Activated T-helper 2 cell treated with anti-CD3 and anti-CD28 coated beads, Interferon-gamma antibody, Interleukin-2, Interleukin-4, amounts not matched to agents 10 μg/mL and 5 μg/mL and 100 μg/mL, durations not matched to agents 14 hours and 24 hours and 36 hours (primary cell): ENCODE measurements around the gene PTPRZ1. TPM values are rescaled to one million over a fixed set of nuclear protein-coding genes. Genes with fewer than 3 reads are reported as not detected.

Source experiments
- DNase-seq: peaks from one replicate; pipeline ENCODE4 v3.0.0; 2021; ENCODE audit warnings: low spot score
- H3K27ac Mint-ChIP-seq: one replicate; pipeline ENCODE4 v1.8.0; 2021; ENCODE audit warnings: mixed read lengths
- H3K27me3 Mint-ChIP-seq: one replicate; pipeline ENCODE4 v1.8.0; 2021; ENCODE audit warnings: low read depth, mixed read lengths
- H3K36me3 Mint-ChIP-seq: one replicate; pipeline ENCODE4 v1.8.0; 2021; ENCODE audit warnings: low read depth, mixed read lengths
- H3K4me1 Mint-ChIP-seq: one replicate; pipeline ENCODE4 v1.8.0; 2021; ENCODE audit warnings: low read depth, mixed read lengths
- H3K4me3 Mint-ChIP-seq: one replicate; pipeline ENCODE4 v1.8.0; 2021; ENCODE audit warnings: low read depth, mild to moderate bottlenecking, moderate library complexity, mixed read lengths
- H3K9me3 Mint-ChIP-seq: one replicate; pipeline ENCODE4 v1.8.0; 2021; ENCODE audit warnings: mixed read lengths
- intact Hi-C: fragments of 100-400 bp; cut with micrococcal nuclease; formaldehyde crosslinking; loops from one replicate; pipeline ENCODE4 v1.15.1; 2023
- total RNA-seq: library from RNA; stranded (reverse); gene quantifications from 2 replicates; pipeline ENCODE4 v1.2.3, GENCODE V29; 2022

The PTPRZ1 gene
- total RNA-seq, 1 donor from 2014 or later = not detected

- Mint-ChIP-seq H3K4me1 (no peaks in the 10 kb centered on the region), H3K4me3 (no peak overlapping the region), H3K27me3 (no peaks in the 10 kb centered on the region), H3K36me3 (no peaks in the 10 kb centered on the region), H3K9me3 (no peaks in the 10 kb centered on the region), H3K27ac (no peak overlapping the region)
- DNase-seq = no peak
- intact Hi-C loops = no loop called here
Observed at GRCh38 chr7:121940918-121941317, 68.0 kb downstream of the PTPRZ1 start.

DNA sequence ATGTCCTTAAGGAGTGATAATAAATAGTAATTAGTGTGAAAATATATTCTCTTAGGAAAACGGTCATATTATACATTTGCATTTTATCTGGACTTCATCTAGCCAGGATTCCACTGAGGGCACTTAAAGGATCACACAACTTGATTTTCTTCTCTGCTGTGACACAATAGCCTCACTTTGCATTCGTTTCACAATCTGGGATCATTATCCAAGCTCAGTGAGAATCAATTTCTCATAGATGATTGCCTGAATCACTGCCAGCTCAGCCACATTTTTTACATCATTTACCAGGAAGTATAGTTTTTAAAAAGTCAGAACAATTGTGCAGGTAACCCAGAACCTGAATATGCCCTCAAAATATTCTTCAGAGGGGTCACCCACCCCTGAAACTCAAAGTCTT is 68.9 kb downstream of the PTPRZ1 start:
- Mint-ChIP-seq H3K4me3 (no peak overlapping the region), H3K27me3 (no peaks in the 10 kb centered on the region), H3K9me3 (no peaks in the 10 kb centered on the region), H3K36me3 (no peaks in the 10 kb centered on the region), H3K27ac (no peak overlapping the region), H3K4me1 (no peaks in the 10 kb centered on the region)
- intact Hi-C loops = no loop called here
- DNase-seq = no peak

- H3K4me3 Mint-ChIP-seq = no peak overlapping the region
- H3K27ac Mint-ChIP-seq = no peak overlapping the region
- H3K27me3 Mint-ChIP-seq = no peaks in the 10 kb centered on the region
- no peaks in the 10 kb centered on the region for H3K9me3 Mint-ChIP-seq
- H3K4me1 Mint-ChIP-seq = no peaks in the 10 kb centered on the region
- H3K36me3 Mint-ChIP-seq = no peaks in the 10 kb centered on the region
- intact Hi-C loops = no loop called here
- no peak for DNase-seq
Observed at GRCh38 chr7:121945066-121945465, 72.1 kb downstream of the PTPRZ1 start.

GRCh38 chr7:121945480-121946236 is 72.7 kb downstream of the PTPRZ1 start:
- Mint-ChIP-seq H3K4me3 (no peak overlapping the region), H3K9me3 (no peaks in the 10 kb centered on the region), H3K36me3 (no peaks in the 10 kb centered on the region), H3K4me1 (no peaks in the 10 kb centered on the region), H3K27ac (no peak overlapping the region), H3K27me3 (no peaks in the 10 kb centered on the region)
- intact Hi-C loops = no loop called here
- DNase-seq = no peak

DNA sequence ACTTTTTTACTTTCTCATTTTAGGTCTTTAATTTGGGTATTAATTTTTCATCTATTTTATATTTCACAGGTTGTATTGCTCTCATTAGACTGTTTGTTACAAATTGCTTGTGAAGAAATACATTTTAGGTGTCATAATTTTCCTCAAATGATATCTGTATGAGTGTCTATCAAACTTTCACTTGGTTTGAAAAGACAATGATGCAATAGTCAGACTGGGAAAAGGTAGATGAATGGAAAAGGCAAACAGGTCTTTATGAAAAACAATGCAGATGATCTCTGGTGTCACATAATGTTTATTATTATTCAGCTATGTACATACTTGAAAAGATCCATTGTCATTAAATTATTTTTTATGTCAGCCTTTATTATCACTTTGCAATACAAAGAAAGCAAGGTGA is 80.2 kb downstream of the PTPRZ1 start:
- Mint-ChIP-seq H3K27ac (no peak overlapping the region), H3K9me3 (no peaks in the 10 kb centered on the region), H3K4me3 (no peak overlapping the region), H3K4me1 (no peaks in the 10 kb centered on the region), H3K27me3 (no peaks in the 10 kb centered on the region), H3K36me3 (no peaks in the 10 kb centered on the region)
- intact Hi-C loops = no loop called here
- DNase-seq = no peak

- H3K27ac Mint-ChIP-seq = no peak overlapping the region
- H3K4me3 Mint-ChIP-seq = no peak overlapping the region
- H3K9me3 Mint-ChIP-seq = no peaks in the 10 kb centered on the region
- DNase-seq = no peak
- intact Hi-C loops = no loop called here
- H3K4me1 Mint-ChIP-seq = no peaks in the 10 kb centered on the region
- no peaks in the 10 kb centered on the region for H3K27me3 Mint-ChIP-seq
- no peaks in the 10 kb centered on the region for H3K36me3 Mint-ChIP-seq
Observed at GRCh38 chr7:121953601-121954000, 80.6 kb downstream of the PTPRZ1 start.

DNA sequence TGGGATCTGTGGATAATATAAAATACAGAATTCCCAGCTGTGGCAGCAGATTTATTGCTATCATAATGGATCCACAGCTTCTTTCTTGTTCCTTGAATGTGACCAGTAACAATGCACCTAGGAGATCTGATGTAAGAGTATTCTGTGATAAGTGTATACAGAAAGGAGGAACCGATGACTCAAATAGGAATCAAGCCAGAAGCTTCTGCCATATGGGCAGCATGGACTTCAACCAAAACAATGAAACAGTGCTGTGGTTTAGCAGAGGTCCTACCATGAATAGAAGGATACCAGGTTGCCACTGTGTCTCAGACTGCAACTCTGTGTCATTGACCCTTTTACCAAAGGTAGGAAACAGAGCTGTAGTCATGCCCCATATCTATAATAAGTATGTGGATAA is 81.8 kb downstream of the PTPRZ1 start:
- DNase-seq = no peak
- H3K4me1 Mint-ChIP-seq = no peaks in the 10 kb centered on the region
- H3K4me3 Mint-ChIP-seq = no peak overlapping the region
- no peak overlapping the region for H3K27ac Mint-ChIP-seq
- H3K9me3 Mint-ChIP-seq = no peaks in the 10 kb centered on the region
- no peaks in the 10 kb centered on the region for H3K27me3 Mint-ChIP-seq
- intact Hi-C loops = no loop called here
- no peaks in the 10 kb centered on the region for H3K36me3 Mint-ChIP-seq

DNA sequence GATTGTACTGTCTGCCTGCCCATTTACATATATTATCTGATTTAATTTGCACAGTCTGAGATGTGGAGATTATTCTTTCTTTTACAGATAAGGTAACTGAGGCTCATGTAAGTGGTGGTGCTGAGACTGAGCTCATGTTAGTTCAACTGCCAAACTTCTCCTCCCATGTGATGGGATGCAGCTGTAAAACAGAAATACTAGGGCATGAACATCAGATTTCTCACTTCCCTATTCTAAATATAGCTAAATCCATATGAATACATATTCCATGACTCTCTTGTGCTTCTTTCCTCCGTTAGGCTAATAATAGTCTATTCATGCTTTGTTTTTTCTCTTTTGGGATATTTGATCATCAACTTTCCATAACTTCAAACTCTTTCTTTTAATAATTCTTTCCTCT is 84.7 kb downstream of the PTPRZ1 start:
- Mint-ChIP-seq H3K27me3 (no peaks in the 10 kb centered on the region), H3K9me3 (no peaks in the 10 kb centered on the region), H3K4me1 (no peaks in the 10 kb centered on the region), H3K36me3 (no peaks in the 10 kb centered on the region), H3K4me3 (no peak overlapping the region), H3K27ac (no peak overlapping the region)
- intact Hi-C loops = no loop called here
- DNase-seq = no peak

DNA sequence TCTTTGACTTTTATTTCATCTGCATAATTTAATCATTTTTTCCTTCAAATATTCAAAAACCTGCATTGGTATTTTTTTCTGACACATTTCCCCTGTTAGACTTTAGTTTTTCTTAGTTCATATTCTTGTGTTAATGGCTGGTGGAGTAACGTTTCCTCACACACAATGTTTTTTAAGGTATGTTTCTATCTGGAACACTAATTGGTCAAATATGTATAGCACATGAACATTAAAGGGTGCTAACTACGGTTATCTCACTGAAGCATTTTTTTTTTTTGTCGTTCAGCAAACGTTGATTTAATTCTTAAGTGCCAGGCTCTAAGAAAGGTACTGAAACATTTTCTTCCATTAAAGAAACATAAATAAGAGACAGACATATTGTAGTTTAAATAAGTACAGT is 87.7 kb downstream of the PTPRZ1 start:
- Mint-ChIP-seq H3K9me3 (no peaks in the 10 kb centered on the region), H3K4me3 (no peak overlapping the region)

GRCh38 chr7:121961089-121961867 is 88.3 kb downstream of the PTPRZ1 start:
- no peak for DNase-seq
- intact Hi-C loops = no loop called here
- Mint-ChIP-seq H3K9me3 (no peaks in the 10 kb centered on the region), H3K27me3 (no peaks in the 10 kb centered on the region), H3K4me1 (no peaks in the 10 kb centered on the region), H3K4me3 (no peak overlapping the region), H3K27ac (no peak overlapping the region), H3K36me3 (no peaks in the 10 kb centered on the region)

More for the DNA sequence above, 87.7 kb downstream of the PTPRZ1 start:
- intact Hi-C loops = no loop called here
- Mint-ChIP-seq H3K4me1 (no peaks in the 10 kb centered on the region), H3K36me3 (no peaks in the 10 kb centered on the region), H3K27ac (no peak overlapping the region), H3K27me3 (no peaks in the 10 kb centered on the region)
- DNase-seq = no peak

- H3K27ac Mint-ChIP-seq = no peak overlapping the region
- H3K4me1 Mint-ChIP-seq = no peaks in the 10 kb centered on the region
- no peaks in the 10 kb centered on the region for H3K36me3 Mint-ChIP-seq
- intact Hi-C loops = no loop called here
- no peak for DNase-seq
- no peaks in the 10 kb centered on the region for H3K27me3 Mint-ChIP-seq
- no peaks in the 10 kb centered on the region for H3K9me3 Mint-ChIP-seq
- no peak overlapping the region for H3K4me3 Mint-ChIP-seq
Observed at GRCh38 chr7:121966276-121966934, 93.4 kb downstream of the PTPRZ1 start.

DNA sequence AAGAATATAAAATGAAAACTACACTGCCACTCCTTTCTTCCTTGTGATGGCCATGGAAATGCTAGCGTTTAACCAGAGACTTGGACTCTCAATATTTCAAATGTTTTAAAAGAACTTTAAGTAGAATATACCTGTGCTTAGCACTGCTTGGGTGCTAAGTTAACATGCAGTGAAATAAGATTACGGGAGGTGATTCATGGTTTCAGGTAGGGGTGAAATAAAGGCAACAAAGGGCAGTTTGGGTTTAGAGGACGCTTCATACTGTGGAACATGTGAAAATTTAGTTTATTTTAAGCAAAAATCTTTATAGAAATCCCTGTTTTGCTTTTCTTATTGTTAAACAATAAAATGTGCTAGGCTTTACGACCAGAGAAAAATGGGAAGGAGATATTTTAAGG is 94.0 kb downstream of the PTPRZ1 start:
- no peaks in the 10 kb centered on the region for H3K4me1 Mint-ChIP-seq
- no peaks in the 10 kb centered on the region for H3K9me3 Mint-ChIP-seq
- no peaks in the 10 kb centered on the region for H3K36me3 Mint-ChIP-seq
- DNase-seq = no peak
- no peak overlapping the region for H3K27ac Mint-ChIP-seq
- H3K27me3 Mint-ChIP-seq = no peaks in the 10 kb centered on the region
- H3K4me3 Mint-ChIP-seq = no peak overlapping the region
- intact Hi-C loops = no loop called here

DNA sequence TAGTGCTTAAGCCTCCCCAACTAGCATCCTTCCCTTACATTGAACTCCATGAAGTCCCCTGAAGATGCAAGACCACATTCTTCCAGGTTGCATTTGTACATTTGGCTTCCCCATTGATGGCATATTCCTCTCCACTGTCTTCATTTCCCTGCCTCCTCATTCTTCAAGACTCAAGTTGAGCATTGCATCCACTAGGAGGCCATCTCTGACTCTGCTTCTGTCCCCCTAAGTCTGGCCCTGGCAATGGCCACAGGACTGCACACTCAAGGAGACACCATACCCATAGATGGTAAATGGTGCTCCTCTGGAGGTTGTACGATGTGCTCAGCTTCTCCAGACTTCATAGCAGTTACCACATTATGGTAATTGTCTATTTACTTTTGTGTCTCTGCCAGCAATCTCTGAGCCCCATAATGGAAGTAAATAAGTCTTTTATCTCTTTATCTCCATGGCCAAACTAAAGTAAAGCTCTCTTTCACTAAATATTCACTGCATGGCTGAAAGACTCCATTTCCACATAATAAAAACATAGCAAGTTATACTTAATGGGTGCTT is 112.6 kb downstream of the PTPRZ1 start:
- Mint-ChIP-seq H3K27me3 (no peaks in the 10 kb centered on the region), H3K27ac (no peak overlapping the region), H3K36me3 (no peaks in the 10 kb centered on the region), H3K4me1 (no peaks in the 10 kb centered on the region), H3K4me3 (no peak overlapping the region), H3K9me3 (no peaks in the 10 kb centered on the region)
- no peak for DNase-seq
- intact Hi-C loops = no loop called here
